HS-5 (cell line): ENCODE data around the gene RCBTB1.
"Not testable (repeated sequence)": the region's sequence is repeated elsewhere in the genome, so short reads cannot be mapped to it uniquely, and the experiment has no call there.

Experiments
- DNase-seq: peaks from one replicate; pipeline ENCODE4 v3.0.0-alpha.2; 2012; ENCODE audit warnings: low read depth

Gene RCBTB1

DNA sequence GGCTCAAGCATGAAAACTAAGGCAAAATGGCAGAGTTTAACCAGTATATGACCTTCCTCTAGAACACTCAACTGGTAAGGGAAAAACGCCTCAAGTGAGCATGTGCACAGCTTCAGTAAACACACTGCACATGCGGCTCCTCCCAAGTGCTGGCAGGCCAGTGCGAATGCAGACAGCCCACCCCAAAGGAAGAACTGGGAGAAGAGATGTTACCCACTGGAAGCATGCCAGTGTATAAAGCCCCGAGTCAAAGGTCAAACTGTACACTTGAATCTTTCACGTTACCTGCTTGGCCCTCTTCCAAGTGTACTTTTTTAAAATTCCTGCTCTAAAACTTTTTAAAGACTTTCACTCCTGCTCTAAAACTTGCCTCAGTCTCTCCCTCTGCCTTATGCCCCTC, 19.2 kb upstream of the RCBTB1 start:
- DNase-seq, result no peak

DNA sequence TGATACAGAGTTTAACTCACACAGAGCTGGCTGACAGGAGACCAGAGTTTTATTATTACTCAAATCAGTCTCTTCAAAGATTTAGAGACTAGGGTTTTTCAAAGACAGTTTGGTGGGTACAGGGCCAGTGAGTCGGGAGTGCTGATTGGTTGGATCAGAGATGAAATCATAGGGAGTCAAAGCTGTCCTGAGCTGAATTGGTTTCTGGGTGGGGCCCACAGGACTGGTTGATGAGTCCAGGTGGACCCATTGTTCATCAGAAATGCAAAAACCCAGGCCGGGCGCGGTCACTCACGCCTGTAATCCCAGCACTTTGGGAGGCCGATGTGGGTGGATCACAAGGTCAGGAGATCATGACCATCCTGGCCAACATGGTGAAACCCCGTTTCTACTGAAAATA, 17.3 kb upstream of the RCBTB1 start:
- DNase-seq, result not testable (repeated sequence)

DNA sequence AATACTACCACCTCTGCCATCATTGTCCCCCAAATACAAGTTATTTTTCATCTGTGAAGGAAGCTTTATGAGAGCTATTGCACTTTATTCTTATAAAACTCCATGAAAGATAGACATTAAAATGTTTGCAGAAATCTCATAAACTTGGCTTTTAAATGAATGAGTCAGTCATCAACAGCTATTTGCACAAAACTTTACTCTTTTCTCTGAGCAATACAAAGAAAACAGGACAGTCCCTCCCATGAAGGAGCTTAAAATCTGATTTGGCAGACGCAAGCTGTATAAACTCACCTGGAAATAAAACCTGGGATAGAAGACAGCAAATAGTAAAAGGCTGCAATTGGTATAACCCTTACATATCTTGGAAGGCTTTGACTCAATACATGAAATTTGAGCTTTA, 16.6 kb upstream of the RCBTB1 start:
- no peak for DNase-seq

DNA sequence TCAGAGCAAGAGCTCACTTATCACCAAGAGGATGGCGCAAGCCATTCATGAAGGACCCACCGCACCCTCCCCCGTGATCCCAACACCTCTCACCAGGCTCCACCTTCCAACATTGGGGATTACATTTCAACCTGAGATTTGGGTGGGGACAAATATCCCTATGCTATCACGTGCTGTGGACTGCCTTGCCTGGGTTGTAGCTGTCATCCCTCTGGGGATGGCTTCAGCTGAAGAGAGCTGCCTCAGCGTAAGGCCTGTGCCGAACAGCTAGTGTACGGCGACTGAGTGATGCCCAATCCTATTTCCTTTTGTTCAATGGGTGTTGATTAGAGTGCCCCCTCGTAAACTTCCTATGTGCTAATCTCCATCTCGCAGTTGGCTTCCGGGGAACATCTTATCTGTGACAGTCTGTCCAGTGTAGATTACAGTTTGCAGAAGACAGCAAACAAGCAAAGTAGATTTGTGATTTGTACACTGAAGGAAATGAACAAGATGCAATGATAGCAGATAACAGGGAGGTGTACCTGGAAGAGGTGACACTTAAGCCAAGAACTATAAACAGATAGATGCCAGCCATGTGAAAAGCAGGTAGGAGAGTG, 11.8 kb upstream of the RCBTB1 start:
- DNase-seq, result no peak

DNA sequence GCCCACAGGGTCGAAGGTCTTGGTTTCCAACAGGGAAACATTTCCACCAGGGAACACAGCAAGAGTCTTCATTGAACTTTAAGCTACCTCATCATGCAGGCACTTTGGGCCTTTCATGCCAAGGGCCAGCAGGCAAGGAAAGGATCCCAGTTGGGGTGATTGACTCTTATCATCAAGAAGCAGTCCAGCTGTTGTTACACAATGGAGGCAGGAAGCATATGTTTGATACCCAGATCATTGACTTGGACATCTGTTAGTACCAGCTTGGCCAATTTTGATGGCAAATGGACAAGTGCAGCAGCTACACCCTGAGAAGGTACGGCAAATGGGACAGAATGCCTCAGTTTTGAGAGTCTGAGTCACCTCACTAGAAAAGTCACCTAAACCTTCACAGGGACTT, 10.9 kb upstream of the RCBTB1 start:
- DNase-seq, result no peak

DNA sequence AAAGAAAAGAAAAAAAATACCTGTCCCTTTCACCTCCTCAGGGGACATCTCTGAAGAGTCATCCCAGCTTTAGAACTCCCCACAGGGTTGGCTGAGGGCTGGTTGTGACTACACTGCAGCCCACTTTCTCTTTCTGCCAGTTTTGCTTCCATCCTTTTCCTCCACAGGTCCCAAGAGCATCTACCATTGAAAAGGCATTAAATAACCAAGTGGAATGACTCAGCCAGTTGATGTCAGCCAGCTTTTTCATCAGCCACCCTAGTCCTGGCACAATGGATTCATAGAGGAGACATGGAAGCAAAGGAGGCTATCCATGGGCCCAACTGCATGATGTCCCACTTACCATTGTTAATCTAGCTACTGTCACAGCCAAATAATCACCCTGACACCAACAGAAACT, 9.2 kb upstream of the RCBTB1 start:
- no peak for DNase-seq

DNA sequence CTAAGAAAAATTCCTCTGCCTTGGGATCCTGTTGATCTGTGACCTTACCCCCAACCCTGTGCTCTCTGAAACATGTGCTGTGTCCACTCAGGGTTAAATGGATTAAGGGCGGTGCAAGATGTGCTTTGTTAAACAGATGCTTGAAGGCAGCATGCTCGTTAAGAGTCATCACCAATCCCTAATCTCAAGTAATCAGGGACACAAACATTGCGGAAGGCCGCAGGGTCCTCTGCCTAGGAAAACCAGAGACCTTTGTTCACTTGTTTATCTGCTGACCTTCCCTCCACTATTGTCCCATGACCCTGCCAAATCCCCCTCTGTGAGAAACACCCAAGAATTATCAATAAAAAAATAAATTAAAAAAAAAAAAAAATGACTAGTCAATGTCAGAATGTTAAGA, 8.5 kb upstream of the RCBTB1 start:
- DNase-seq, result not testable (repeated sequence)

DNA sequence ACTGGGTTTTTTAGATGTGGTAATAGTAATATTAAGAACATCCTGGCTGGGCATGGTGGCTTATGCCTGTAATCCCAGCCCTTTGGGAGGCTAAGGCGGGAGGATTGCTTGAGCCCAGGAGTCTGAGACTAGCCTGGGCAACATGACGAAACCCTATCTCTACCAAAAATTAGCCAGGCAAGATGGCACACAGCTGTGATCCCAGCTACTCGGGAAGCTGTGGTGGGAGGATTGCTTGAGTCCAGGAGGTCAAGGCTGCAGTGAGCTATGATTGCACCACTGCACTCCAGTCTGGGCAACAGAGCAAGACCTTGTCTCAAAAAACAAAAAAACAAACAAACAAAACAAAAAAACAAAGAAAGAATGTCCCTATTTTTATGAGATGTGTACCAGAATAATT, 5.4 kb upstream of the RCBTB1 start:
- not testable (repeated sequence) for DNase-seq

DNA sequence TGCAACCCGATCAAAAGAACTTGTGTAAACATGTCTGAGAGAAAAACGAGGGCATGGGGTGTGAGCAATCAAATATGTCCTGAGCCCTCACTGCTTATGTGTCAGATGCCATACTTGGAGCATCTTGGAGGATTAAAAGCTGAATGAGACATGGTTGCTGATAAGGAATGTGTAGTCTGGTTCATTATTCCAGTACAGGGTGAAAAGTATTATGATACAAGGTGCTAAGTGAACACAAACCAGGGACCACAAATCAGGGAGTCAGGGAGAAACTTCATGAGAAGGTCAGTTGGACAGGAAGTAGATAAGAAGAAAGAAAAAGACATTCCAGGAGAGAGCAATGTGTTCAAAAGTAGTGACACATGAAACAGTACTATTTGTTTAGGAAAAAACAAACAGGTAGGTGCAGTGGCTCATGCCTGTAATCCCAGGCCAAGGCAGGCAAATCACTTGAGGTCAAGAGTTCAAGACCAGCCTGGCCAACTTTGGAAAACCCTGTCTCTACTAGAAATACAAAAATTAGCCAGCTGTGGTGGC, 2.0 kb upstream of the RCBTB1 start:
- no peak for DNase-seq

DNA sequence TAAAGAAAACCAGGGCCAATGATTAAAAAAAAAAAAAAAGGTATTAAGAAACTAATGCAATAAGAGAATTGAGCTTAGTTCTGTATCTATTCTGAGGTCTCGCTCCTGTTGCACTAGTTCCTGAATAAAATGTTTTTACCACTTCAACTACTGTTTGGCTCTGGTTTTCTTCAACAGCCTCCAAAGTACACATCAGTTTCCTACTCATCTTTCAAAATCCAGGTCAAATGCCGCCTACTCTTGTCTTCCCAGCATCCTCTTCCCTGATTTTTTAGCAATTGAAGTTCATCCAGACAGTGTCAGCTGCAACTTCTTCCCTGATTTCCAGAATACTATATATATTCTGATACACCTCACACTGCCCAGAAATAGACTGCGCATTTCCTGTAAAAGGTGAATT, 1.4 kb upstream of the RCBTB1 start:
- DNase-seq, result no peak

DNA sequence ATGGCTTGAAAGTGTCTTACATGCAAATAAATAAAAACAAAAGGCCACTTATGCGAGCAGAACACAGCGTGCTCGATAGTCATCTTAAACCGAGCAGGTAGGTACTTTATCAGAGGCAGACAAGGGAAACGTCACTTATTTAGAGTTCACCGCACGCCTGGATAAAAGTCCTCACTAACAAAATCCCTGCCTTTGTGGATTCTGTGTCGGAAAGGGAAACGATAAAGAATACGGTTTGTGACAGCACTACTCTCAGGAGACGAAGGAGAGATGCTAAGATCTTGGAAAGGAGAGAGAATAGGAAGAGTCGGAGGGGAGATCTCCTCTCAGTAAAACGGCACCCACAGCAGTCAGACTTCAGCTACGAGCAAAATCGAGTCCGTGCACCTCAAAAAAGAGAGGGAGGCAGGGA, 581 bp downstream of the RCBTB1 start:
- DNase-seq, result no peak

DNA sequence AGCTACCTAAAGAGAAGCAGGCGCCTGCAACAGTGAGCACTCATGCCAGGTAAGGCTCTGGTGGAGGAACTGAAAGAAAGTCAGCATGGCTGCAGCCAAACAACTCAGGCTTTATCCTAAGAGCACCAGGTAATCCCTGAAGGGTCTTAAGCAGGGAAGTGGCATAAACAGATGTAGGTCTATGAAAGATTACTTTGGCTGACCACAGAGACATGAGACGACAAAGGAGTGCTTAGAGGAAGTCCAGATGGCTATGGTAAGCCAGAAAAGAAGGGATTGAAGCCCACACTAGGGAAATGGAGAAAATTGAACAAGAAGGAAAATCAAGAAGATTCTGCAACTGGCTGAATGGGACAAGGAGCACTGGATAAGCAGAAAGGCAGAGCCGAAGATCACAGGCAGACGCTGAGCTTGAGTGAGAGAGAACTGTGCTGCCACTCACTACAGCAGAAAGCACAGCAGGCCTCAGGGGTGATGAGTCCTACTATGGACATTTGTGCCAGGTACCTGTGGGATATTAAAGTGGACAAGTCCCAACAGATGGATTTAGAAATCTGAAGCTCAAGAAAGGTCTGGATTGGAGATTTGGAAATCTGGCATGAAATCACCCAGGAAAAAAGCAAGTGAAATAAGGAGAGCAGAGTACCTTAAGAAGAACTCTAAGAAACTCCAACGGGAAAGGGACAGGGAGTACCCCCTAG, 4.2 kb downstream of the RCBTB1 start:
- no peak for DNase-seq

DNA sequence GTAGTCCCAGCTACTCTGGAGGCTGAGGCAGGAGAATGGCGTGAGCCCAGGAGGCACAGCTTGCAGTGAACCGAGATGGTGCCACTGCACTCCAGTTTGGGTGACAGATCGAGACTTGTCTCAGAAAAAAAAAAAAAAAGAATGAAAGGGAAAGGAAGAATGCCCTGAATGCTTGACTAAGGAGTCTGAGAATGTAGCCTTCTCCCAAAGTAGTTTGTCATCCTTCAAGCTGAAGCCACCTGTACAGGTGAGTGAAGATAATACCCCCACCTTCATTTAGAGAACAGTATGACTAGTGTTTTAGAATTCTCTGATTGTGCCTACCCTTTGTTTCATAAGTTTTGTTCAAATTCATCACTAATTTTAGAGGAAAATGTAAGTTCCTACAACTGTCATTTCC, 5.9 kb downstream of the RCBTB1 start:
- DNase-seq, result no peak

DNA sequence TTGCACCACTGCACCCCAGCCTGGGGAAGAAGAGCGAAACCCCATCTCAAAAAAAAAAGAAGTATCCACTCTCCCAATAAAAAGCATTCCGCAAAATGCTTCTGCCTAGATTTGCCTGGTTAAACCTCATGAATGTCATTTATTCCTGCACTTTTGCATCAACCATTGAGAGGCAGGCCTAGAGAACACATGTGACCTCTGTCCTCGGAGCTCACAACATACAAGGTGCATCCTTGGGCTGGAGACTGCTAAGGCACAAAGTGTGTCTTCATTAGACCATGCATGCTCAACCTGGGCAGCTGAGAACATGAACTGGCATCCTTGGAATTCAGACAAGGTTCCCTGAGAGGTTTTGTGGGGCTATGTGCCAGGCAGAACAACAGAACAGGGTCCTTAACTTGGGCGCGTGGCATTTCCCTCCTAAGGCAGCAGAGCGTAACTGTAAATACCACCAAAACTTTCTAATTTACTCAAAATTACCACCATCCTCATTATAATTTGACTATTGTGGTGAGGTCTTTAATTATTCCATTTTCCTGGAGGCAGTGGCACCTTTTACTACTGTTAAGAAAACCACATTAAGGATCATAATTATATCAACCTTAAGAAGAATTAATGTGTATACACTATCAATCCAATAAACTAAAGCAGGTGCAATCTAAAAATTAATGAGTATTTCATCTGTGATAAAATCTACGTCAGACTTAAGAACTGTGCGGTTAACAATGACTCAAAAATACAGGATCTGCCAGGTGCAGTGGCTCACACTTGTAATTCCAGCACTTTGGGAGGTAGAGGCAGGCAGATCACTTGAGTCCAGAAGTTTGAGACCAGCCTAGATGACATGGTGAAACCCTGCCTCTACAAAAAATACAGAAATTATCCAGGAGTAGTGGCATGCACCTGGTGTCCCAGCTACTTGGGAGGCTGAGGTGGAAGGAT, 13.8 kb downstream of the RCBTB1 start:
- DNase-seq, result no peak

DNA sequence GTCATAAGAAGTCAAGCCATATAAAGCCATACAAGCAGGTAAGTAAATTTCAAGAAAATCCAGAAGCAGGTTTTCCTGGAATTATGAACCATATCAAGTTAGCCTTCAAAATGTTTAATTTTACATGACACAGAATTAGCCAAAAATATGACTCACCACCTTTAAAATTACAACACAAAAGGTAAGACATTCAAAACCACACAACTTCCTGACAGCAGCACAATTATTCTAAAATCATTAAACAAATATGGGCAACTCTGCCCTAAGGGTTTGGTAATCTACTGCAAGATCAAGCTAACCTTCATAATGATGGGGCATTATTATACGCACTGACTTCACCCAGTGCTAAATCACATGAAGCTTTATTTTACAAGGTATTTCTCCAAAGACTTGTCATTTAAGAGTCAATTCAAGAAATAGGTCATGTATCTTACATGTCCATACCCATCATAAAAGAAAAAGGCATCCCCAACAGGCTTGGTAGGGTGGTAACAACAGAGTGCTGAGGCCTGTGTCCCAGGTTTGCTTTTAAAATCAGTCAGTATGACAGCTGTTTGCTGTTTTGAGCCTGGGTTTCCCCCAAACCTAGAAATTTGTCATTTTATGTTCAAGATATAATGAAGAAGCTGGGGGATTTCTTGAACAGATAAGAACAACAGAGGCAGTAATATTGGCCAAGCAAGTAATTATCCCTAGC, 15.2 kb downstream of the RCBTB1 start:
- DNase-seq, result no peak

DNA sequence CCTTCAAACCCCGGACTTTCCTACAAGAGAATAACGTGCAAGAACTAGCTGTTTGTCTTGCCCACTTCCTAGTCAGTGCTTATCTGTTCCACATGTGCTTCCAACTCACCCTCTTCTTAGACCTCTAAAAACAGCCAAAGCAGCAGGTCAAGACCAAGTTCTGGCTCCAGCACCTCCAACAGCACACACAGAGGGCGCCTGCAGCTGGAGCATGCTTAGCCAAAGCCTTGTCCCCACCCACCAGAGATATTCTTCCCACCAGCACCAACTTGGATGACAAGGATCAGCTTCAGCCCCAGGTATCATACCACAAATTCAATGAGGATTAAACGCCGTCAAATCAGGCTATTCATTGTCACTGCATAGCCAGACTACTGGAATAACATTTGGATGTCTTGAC, 17.9 kb downstream of the RCBTB1 start:
- no peak for DNase-seq

DNA sequence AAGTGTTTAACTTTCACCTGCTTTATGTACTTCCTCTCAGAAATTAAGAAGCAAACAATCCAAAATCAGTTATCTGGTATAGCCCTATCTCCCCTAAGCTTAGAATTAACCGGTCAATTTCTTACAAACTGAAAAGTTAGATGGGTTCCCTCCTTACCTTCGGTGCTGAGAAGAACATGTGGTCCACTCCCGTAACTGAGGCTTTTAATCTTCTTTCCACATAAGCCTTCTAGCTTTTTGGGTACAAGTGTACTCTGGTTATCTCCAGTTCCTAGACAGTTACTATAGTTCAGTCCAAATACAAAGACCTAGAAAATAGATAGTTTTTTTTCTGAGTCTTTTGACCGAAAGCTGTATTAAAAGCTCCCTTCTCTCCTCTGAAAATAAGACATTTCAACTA, 18.9 kb downstream of the RCBTB1 start:
- no peak for DNase-seq

DNA sequence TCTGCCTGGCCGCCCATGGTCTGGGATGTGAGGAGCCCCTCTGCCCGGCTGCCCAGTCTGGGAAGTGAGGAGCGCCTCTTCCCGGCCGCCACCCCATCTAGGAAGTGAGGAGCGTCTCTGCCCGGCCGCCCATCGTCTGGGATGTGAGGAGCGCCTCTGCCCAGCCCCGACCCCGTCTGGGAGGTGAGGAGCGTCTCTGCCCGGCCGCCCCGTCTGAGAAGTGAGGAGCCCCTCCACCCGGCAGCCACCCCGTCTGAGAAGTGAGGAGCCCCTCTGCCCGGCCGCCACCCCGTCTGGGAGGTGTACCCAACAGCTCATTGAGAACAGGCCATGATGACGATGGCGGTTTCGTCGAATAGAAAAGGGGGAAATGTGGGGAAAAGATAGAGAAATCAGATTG, 19.9 kb downstream of the RCBTB1 start:
- not testable (repeated sequence) for DNase-seq

DNA sequence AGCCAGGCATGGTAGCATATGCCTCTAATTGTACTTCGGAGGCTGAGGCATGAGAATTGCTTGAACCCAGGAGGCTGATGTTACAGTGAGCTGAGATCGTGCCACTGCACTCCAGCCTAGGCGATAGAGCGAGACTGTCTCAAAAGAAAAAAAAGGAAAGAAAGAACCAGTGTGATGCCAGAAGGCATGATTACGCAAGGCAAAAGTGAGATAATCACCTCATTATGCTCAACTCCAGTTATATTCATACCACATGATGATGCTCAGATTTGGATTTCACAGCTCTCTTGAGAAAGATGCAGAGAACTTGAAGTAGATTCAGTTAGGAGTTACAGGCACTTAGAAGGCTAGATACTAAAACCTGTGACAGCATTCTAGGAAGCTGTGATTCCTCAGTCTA, 21.8 kb downstream of the RCBTB1 start:
- DNase-seq, result no peak

DNA sequence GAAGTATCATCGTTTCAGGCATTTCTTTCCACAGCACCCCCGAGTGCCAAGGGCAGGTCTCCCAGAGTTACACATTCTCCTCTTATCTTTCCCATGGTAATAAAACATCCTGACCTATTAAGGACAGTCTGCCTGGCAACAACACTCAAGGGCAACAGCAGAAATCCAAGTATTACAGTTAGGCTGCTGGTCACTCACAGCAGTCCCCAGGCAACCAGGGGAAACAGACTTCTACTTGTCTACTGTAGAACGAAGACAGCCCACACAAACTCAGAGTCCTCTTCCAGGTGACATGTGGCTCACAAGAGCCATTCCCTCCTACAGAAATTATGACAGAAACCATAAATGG, 24.3 kb downstream of the RCBTB1 start:
- DNase-seq, result no peak

DNA sequence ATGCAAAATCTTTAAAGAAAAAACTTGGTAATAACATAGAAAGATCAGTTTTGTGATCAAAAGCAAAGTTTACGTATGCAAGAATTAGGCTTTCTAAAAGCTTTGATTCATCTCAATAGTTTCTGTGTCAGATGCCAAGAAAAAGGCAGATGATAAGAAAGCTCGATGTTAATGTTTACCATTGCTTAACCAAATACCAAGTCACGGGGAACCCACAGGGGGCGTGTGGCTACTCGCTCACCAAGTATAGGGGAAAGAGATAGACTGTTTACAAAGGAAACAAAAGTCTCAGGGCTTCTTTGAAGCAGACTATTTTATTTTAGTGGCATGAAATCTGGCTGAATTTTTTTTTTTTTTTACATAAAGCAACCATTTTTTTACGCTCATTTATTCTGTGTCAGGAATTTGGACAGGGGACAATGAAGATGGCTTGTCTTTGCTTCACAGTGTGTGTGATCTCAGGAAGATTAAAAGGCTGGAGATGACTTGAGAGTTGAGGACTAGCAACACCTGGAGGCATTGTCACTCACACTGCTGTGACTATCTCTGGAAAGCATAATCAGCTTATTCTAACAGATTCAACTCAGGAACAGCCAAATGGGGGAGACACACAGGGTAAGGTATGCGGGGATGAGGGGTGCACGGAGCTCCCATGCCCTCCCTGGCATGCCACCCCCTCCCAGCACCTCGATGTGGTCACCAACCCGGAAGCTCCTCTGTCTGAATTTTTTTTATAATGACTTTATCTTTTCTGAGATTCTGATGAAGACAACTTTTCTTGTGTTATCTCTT, 24.9 kb downstream of the RCBTB1 start:
- no peak for DNase-seq
